ENCODE results near the gene SREBF2. TPM values are rescaled to one million over a fixed set of nuclear protein-coding genes. Genes with fewer than 3 reads are reported as not detected.

The SREBF2 gene
- total and polyA plus RNA-seq, 9 of the 15 experiments (the other 6 are each of a cell fraction or from before 2014, with no cell fraction given), result 1.1 to 84.2 (median 26.9) TPM

GRCh38 chr22:41833369-41834004 is 582 bp downstream of the SREBF2 start (continued):
- TF ChIP-seq NR2C1 (IDR thresholded peaks at IDR 0.05) (no peak), NR2C1 (tag; IDR thresholded peaks at IDR 0.05) (no peak), TCF3 (CRISPR knock-in tag; IDR thresholded peaks at IDR 0.05) (no peak), ZNF76 (CRISPR knock-in tag; IDR thresholded peaks at IDR 0.05; ENCODE audit: borderline replicate concordance) (no peak), SPI1 (IDR thresholded peaks at IDR 0.05; ENCODE audit: borderline replicate concordance, low read depth, low read length) (no peak), ETV6 (IDR thresholded peaks at IDR 0.05; ENCODE audit: borderline replicate concordance in 1 of 2, low read depth in 2 of 2, low read length in 1 of 2) (no peak), ETV6 (CRISPR knock-in tag; IDR thresholded peaks at IDR 0.05; ENCODE audit: borderline replicate concordance) (peak; percentile 49; the same call in 1 of the 2 replicates), ARID2 (IDR thresholded peaks at IDR 0.05) (no peak), ZFP30 (CRISPR knock-in tag; IDR thresholded peaks at IDR 0.05; ENCODE audit: borderline replicate concordance) (no peak), CBFA2T3 (IDR thresholded peaks at IDR 0.05) (no peak), NRF1 (conservative IDR thresholded peaks at IDR 0.05 in 1 of 2, IDR thresholded peaks at IDR 0.05 in 1 of 2) (no peak), ZNF184 (CRISPR knock-in tag; IDR thresholded peaks at IDR 0.05) (no peak), SMARCE1 (IDR thresholded peaks at IDR 0.05) (no peak), U2AF2 (optimal IDR thresholded peaks at IDR 0.05; ENCODE audit: low read depth, low read length) (no peak), PHB2 (IDR thresholded peaks at IDR 0.05; ENCODE audit: low read depth) (no peak), GABPB2 (CRISPR knock-in tag; conservative IDR thresholded peaks at IDR 0.05) (no peak), C11orf30 (IDR thresholded peaks at IDR 0.05; ENCODE audit: low read depth) (no peak), ZC3H4 (CRISPR knock-in tag; IDR thresholded peaks at IDR 0.05; ENCODE audit: borderline replicate concordance) (0 out of 2 replicates have a peak, but pooled peaks have one; percentile 23), BHLHE40 (IDR thresholded peaks at IDR 0.05; ENCODE audit: low read length) (no peak), TAF9B (IDR thresholded peaks at IDR 0.05; ENCODE audit: partially characterized antibody) (no peak), ARNT (IDR thresholded peaks at IDR 0.05) (no peak), ZZZ3 (IDR thresholded peaks at IDR 0.05) (no peak), ZFP36 (IDR thresholded peaks at IDR 0.05; ENCODE audit: low read depth, low read length, partially characterized antibody) (no peak), CSDE1 (IDR thresholded peaks at IDR 0.05) (no peak), ZNF766 (CRISPR knock-in tag; conservative IDR thresholded peaks at IDR 0.05) (no peak)
- TF ChIP-seq, protein P1, sequence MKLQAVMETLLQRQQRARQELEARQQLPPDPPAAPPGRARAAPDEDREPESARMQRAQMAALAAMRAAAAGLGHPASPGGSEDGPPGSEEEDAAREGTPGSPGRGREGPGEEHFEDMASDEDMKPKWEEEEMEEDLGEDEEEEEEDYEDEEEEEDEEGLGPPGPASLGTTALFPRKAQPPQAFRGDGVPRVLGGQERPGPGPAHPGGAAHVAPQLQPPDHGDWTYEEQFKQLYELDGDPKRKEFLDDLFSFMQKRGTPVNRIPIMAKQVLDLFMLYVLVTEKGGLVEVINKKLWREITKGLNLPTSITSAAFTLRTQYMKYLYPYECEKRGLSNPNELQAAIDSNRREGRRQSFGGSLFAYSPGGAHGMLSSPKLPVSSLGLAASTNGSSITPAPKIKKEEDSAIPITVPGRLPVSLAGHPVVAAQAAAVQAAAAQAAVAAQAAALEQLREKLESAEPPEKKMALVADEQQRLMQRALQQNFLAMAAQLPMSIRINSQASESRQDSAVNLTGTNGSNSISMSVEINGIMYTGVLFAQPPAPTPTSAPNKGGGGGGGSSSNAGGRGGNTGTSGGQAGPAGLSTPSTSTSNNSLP (IDR thresholded peaks at IDR 0.05; ENCODE audit: borderline replicate concordance, low read depth, low read length), result no peak
- TF ChIP-seq, protein P2, sequence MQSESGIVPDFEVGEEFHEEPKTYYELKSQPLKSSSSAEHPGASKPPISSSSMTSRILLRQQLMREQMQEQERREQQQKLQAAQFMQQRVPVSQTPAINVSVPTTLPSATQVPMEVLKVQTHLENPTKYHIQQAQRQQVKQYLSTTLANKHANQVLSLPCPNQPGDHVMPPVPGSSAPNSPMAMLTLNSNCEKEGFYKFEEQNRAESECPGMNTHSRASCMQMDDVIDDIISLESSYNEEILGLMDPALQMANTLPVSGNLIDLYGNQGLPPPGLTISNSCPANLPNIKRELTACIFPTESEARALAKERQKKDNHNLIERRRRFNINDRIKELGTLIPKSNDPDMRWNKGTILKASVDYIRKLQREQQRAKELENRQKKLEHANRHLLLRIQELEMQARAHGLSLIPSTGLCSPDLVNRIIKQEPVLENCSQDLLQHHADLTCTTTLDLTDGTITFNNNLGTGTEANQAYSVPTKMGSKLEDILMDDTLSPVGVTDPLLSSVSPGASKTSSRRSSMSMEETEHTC (IDR thresholded peaks at IDR 0.05), result no peak
- TF ChIP-seq, protein P3, sequence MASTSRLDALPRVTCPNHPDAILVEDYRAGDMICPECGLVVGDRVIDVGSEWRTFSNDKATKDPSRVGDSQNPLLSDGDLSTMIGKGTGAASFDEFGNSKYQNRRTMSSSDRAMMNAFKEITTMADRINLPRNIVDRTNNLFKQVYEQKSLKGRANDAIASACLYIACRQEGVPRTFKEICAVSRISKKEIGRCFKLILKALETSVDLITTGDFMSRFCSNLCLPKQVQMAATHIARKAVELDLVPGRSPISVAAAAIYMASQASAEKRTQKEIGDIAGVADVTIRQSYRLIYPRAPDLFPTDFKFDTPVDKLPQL (IDR thresholded peaks at IDR 0.05; ENCODE audit: extremely low read depth, insufficient read length), result no peak
